IMR-90 (cell line): ENCODE results near the gene DERL3. TPM values are rescaled to one million over a fixed set of nuclear protein-coding genes. Genes with fewer than 3 reads are reported as not detected.

ENCODE experiments used
- ATAC-seq: fragments of 200-7000 bp; cut with Tn5 transposase; 2 replicates; pipeline ENCODE4 v1.9.1; 2020; ENCODE audit warnings: low read depth, mild to moderate bottlenecking, moderate library complexity
- BruUV-seq: library from RNA; stranded (reverse); fragments of 400-500 nt; replicated peaks from 2 replicates; lab custom pipeline; 2021; lab: Mats Ljungman, UMichigan
- CTCF ChIA-PET: fragments of 300-600 bp; formaldehyde crosslinking; extraction: SDS; loops from one replicate; lab custom pipeline; 2021; ENCODE audit warnings: antibody characterized with exemption; lab: Yijun Ruan, JAX
- POLR2A ChIA-PET: fragments of 300-600 bp; sonication (Branson Sonifier 250); formaldehyde crosslinking; loops from one replicate; lab custom pipeline; 2022; ENCODE audit warnings: antibody characterized with exemption; ENCODE audit not compliant: unreplicated experiment; lab: Charles Lee
- DNase-seq: peaks from one replicate; pipeline ENCODE4 v3.0.0; 2013
- H2AFZ ChIP-seq: replicated peaks from 2 replicates; pipeline ENCODE3; 2013; ENCODE audit warnings: low read length, mild to moderate bottlenecking; ENCODE audit not compliant: poor library complexity
- H2AK5ac ChIP-seq: 2 replicates; pipeline ENCODE4 v1.6.1; 2013; ENCODE audit warnings: low read depth, low read length, inconsistent platforms
- H2AK9ac ChIP-seq: replicated peaks from 2 replicates; pipeline ENCODE3; 2013; ENCODE audit warnings: mild to moderate bottlenecking, low read depth, low read length, moderate library complexity; ENCODE audit not compliant: poor library complexity
- H2BK120ac ChIP-seq: 2 replicates; pipeline ENCODE4 v1.6.1; 2013; ENCODE audit warnings: low read depth, low read length, inconsistent platforms
- H2BK15ac ChIP-seq: 3 replicates; pipeline ENCODE4 v1.6.1; 2013; ENCODE audit warnings: low read depth, low read length, inconsistent platforms
- H2BK20ac ChIP-seq: 2 replicates; pipeline ENCODE4 v1.6.1; 2013; ENCODE audit warnings: low read depth, mild to moderate bottlenecking, inconsistent platforms, low read length, moderate library complexity
- H2BK5ac ChIP-seq: 2 replicates; pipeline ENCODE4 v1.6.1; 2013; ENCODE audit warnings: mild to moderate bottlenecking, low read depth, low read length, inconsistent platforms; ENCODE audit not compliant: poor library complexity, severe bottlenecking
- H3K14ac ChIP-seq: replicated peaks from 2 replicates; pipeline ENCODE4 v1.6.1; 2013; ENCODE audit warnings: low read depth, low read length, inconsistent platforms
- H3K18ac ChIP-seq: 2 replicates; pipeline ENCODE4 v1.6.1; 2013; ENCODE audit warnings: low read depth, low read length, control low read depth
- H3K23ac ChIP-seq: 2 replicates; pipeline ENCODE4 v1.6.1; 2013; ENCODE audit warnings: low read depth, low read length, inconsistent platforms
- H3K27ac ChIP-seq: 2 replicates; pipeline ENCODE4 v1.5.1; 2013; ENCODE audit warnings: mild to moderate bottlenecking, control low read depth, low read length; ENCODE audit not compliant: insufficient read depth
- H3K27me3 ChIP-seq: 2 replicates; pipeline ENCODE4 v1.6.1; 2013; ENCODE audit warnings: low read length; ENCODE audit not compliant: control insufficient read depth, insufficient read depth
- H3K36me3 ChIP-seq: 2 replicates; pipeline ENCODE4 v1.6.1; 2013; ENCODE audit warnings: low read length, mixed read lengths; ENCODE audit not compliant: control insufficient read depth, insufficient read depth
- H3K4ac ChIP-seq: 2 replicates; pipeline ENCODE4 v1.6.1; 2013; ENCODE audit warnings: low read depth, low read length, inconsistent platforms
- H3K4me1 ChIP-seq: 2 replicates; pipeline ENCODE4 v1.6.1; 2013; ENCODE audit warnings: low read length, mixed read lengths; ENCODE audit not compliant: control insufficient read depth, insufficient read depth
- H3K4me2 ChIP-seq: 2 replicates; pipeline ENCODE4 v1.6.1; 2013; ENCODE audit warnings: low read depth, mild to moderate bottlenecking, control low read depth, low read length, moderate library complexity
- H3K4me3 ChIP-seq: 2 replicates; pipeline ENCODE4 v1.5.1; 2013; ENCODE audit warnings: low read depth, mild to moderate bottlenecking, control low read depth, low read length, moderate library complexity; ENCODE audit not compliant: insufficient read depth
- H3K56ac ChIP-seq: 2 replicates; pipeline ENCODE4 v1.6.1; 2013; ENCODE audit warnings: low read length, inconsistent platforms; ENCODE audit not compliant: insufficient read depth; ENCODE audit errors: extremely low read depth
- H3K79me1 ChIP-seq, 2 experiments: 2 replicates each; pipeline ENCODE4 v1.6.1; 2013; ENCODE audit warnings: low read length in 2 of 2, inconsistent platforms in 1 of 2, low read depth in 1 of 2
- H3K9ac ChIP-seq: 2 replicates; pipeline ENCODE4 v1.6.1; 2013; ENCODE audit warnings: low read depth, low read length, control low read depth
- H3K9me1 ChIP-seq: 2 replicates; pipeline ENCODE4 v1.6.1; 2013; ENCODE audit warnings: low read length, inconsistent platforms; ENCODE audit not compliant: insufficient read depth
- H3K9me3 ChIP-seq: 2 replicates; pipeline ENCODE4 v1.6.1; 2013; ENCODE audit warnings: low read length; ENCODE audit not compliant: control insufficient read depth, insufficient read depth
- H4K20me1 ChIP-seq: 2 replicates; pipeline ENCODE4 v1.6.1; 2013; ENCODE audit warnings: low read length, inconsistent platforms; ENCODE audit not compliant: insufficient read depth
- H4K5ac ChIP-seq: 2 replicates; pipeline ENCODE4 v1.6.1; 2013; ENCODE audit warnings: mild to moderate bottlenecking, low read depth, low read length, control low read depth
- H4K8ac ChIP-seq, 2 experiments: 2 replicates each; pipeline ENCODE4 v1.6.1; 2013; ENCODE audit warnings: low read depth in 2 of 2, low read length in 2 of 2, control low read depth in 1 of 2, inconsistent platforms in 1 of 2
- H4K91ac ChIP-seq: 2 replicates; pipeline ENCODE4 v1.6.1; 2013; ENCODE audit warnings: low read depth, low read length, inconsistent platforms; ENCODE audit not compliant: insufficient read depth
- CEBPB ChIP-seq: IDR thresholded peaks from 2 replicates; pipeline ENCODE4 v1.6.1; 2012; ENCODE audit warnings: low read depth, low read length, improper control_type of control experiment
- CHD1 ChIP-seq: IDR thresholded peaks from 2 replicates; pipeline ENCODE4 v1.6.1; 2012; ENCODE audit warnings: low read depth, low read length, improper control_type of control experiment
- FOS ChIP-seq: fragments of 150-350 bp; IDR thresholded peaks from 2 replicates; pipeline ENCODE4 v1.6.1; 2016; ENCODE audit warnings: low read depth, low read length
- MAFK ChIP-seq: IDR thresholded peaks from 2 replicates; pipeline ENCODE4 v1.6.1; 2012; ENCODE audit warnings: low read depth, low read length, improper control_type of control experiment
- MAZ ChIP-seq: IDR thresholded peaks from 2 replicates; pipeline ENCODE4 v1.6.1; 2012; ENCODE audit warnings: low read depth, mild to moderate bottlenecking, low read length, improper control_type of control experiment, moderate library complexity, borderline replicate concordance
- NFE2L2 ChIP-seq: fragments of 150-350 bp; IDR thresholded peaks from 2 replicates; pipeline ENCODE4 v1.6.1; 2016; ENCODE audit warnings: low read depth, mild to moderate bottlenecking, low read length
- POLR2A ChIP-seq: IDR thresholded peaks from 2 replicates; pipeline ENCODE4 v1.6.1; 2012; ENCODE audit warnings: mild to moderate bottlenecking, low read depth, low read length
- RAD21 ChIP-seq: IDR thresholded peaks from 2 replicates; pipeline ENCODE4 v1.6.1; 2012; ENCODE audit warnings: low read length, improper control_type of control experiment
- RCOR1 ChIP-seq: IDR thresholded peaks from 2 replicates; pipeline ENCODE4 v1.6.1; 2012; ENCODE audit warnings: mild to moderate bottlenecking, low read length, improper control_type of control experiment; ENCODE audit not compliant: insufficient replicate concordance
- RFX5 ChIP-seq: IDR thresholded peaks from 2 replicates; pipeline ENCODE4 v1.8.0; 2012; ENCODE audit warnings: low read depth, mild to moderate bottlenecking, low read length, moderate library complexity
- SMC3 ChIP-seq: fragments of 150-350 bp; IDR thresholded peaks from 2 replicates; pipeline ENCODE4 v1.6.1; 2016; ENCODE audit warnings: low read depth, mild to moderate bottlenecking, antibody characterized with exemption, low read length, moderate library complexity
- WGBS, 2 experiments: methylation state at CpG; one replicate each; pipeline versions ENCODE4 v1.1.5 to v1.1.7; 2013; ENCODE audit warnings: missing lambda C conversion rate in 2 of 2; ENCODE audit not compliant: insufficient read length in 1 of 2; ENCODE audit errors: extremely low coverage in 2 of 2; 5-methylcytosine and 5-hydroxymethylcytosine counted together
- dilution Hi-C: fragments of 300-500 bp; cut with HindIII; formaldehyde crosslinking; loops from one replicate; pipeline ENCODE4 v1.14.3; 2018; ENCODE audit warnings: low sequenced_read_pairs; ENCODE audit not compliant: unreplicated experiment
- in situ Hi-C: fragments of 300-500 bp; cut with MboI; formaldehyde crosslinking; loops from 3 replicates; pipeline ENCODE4 v1.14.3; 2019; ENCODE audit warnings: low sequenced_read_pairs, inconsistent platforms, mixed read lengths
- intact Hi-C: fragments of 100-400 bp; cut with micrococcal nuclease; formaldehyde crosslinking; loops from 2 replicates; pipeline ENCODE4 v1.10.0; 2022
- polyA plus RNA-seq, 3 experiments: library from polyadenylated mRNA; depleted of rRNA; stranded (reverse); fragments of >200 nt; gene quantifications; 2 replicates each; pipeline ENCODE4 v1.2.3, GENCODE V29; 2012; ENCODE audit warnings: low replicate concordance in 1 of 3
- total RNA-seq: library from RNA; depleted of rRNA; stranded (reverse); fragments of >200 nt; gene quantifications from 2 replicates; pipeline ENCODE4 v1.2.3, GENCODE V29; 2012
- TF ChIP-seq, protein P1 (sequence below): conservative IDR thresholded peaks from 2 replicates; pipeline ENCODE4 v1.5.1; 2012; ENCODE audit warnings: mild to moderate bottlenecking, low read depth, low read length, improper control_type of control experiment
- TF ChIP-seq, protein P2 (sequence below): fragments of 150-350 bp; IDR thresholded peaks from 2 replicates; pipeline ENCODE4 v1.6.1; 2017; ENCODE audit warnings: mild to moderate bottlenecking, antibody characterized with exemption, low read length, low read depth
- TF ChIP-seq, protein P3 (sequence below): fragments of 150-350 bp; IDR thresholded peaks from 2 replicates; pipeline ENCODE4 v1.6.1; 2016; ENCODE audit warnings: low read depth, mild to moderate bottlenecking, low read length, moderate library complexity, borderline replicate concordance

DERL3 gene
- total and polyA plus RNA-seq, 2 of the 4 experiments (the other 2 are of a cell fraction) = 0.18 to 0.62 TPM

DNA sequence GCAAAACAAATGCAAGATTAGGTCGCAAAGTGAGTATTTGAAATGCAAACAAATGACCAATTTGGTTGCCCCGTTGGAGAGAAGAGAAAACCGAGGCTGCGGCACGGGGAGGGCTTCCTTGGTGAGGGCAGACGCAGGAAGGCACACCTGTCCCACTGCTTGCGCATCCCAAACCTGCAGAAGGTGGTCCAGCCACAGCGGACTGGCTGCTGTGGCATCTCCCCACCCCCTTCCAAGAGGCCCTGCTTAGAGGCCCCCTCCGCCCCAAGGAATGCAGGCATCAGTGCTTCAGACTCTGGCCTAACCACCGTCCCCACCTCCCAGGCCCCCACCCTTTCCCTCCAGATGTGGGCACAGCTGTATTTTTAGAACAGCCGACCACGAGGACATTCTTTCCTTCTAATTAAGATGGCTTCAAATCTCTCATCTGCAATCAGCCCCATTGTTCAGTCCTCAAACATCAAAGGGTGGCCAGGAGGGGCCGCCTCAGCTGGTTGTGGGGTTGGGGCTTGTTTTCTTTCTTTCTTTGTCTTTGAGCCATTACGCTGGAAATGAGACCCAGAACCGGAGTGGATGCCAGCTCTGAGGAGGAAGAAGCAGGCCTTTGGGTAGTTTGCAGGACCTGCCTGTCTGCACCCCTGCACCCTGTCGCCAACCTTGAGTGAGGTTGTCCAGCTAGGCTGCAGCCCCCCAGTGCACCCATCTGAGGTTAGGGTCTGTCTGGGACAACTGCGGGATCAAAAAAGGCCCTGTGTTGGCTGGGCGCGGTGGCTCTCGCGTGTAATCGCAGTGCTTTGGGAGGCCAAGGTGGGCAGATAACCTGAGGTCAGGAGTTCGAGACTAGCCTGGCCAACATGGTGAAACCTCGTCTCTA lies 9.4 kb upstream of the DERL3 start:
- Histone ChIP-seq H2BK20ac (no peak overlapping the region), H3K18ac (no peak overlapping the region), H3K27me3 (no peaks in the 10 kb centered on the region), H3K56ac (no peak overlapping the region), H3K4me3 (no peak overlapping the region), H3K9me1 (no peaks in the 10 kb centered on the region), H3K79me1 (no peaks in the 10 kb centered on the region), H2AK9ac (peak overlapping the region; percentile 70), H2AK5ac (peak overlapping the region; percentile 32; the same call in 1 of the 2 replicates), H3K4ac (no peak overlapping the region), H3K36me3 (no peaks in the 10 kb centered on the region), H4K91ac (no peak overlapping the region), H4K20me1 (no peaks in the 10 kb centered on the region), H3K23ac (no peak overlapping the region), H3K9me3 (no peaks in the 10 kb centered on the region), H2AFZ (no peak overlapping the region), H3K4me2 (no peak overlapping the region), H3K14ac (no peak overlapping the region), H2BK120ac (no peak overlapping the region), H4K8ac (no peak overlapping the region), H3K27ac (no peak overlapping the region), H3K4me1 (peaks cover 19% of the 10 kb centered on the region), H2BK15ac (no peak overlapping the region), H3K9ac (no peak overlapping the region), H2BK5ac (no peak overlapping the region), H4K5ac (no peak overlapping the region)
- DNase-seq = no peak
- WGBS, 2 experiments = 75% methylated on average over 12 of the region's 24 CpGs; no CpG with 5 or more reads in 1 of the 2 experiments
- CTCF ChIA-PET = interaction anchor here (0.9 kb wide), 1 partner anchor 77 kb away, joined by 3 read pairs; no protein-coding TSS in a partner anchor
- BruUV-seq = no TSS peak
- POLR2A ChIA-PET = no interaction called here
- intact Hi-C loops (loop anchor here (5.0 kb wide), 3 partner anchors 76 to 306 kb away; partner anchors contain the start of gene MMP11), in situ Hi-C loops (loop anchor here (10.0 kb wide), 1 partner anchor 323 kb away; no protein-coding TSS in a partner anchor), dilution Hi-C loops (no loop called here)
- no peak for ATAC-seq
- TF ChIP-seq, protein P1, sequence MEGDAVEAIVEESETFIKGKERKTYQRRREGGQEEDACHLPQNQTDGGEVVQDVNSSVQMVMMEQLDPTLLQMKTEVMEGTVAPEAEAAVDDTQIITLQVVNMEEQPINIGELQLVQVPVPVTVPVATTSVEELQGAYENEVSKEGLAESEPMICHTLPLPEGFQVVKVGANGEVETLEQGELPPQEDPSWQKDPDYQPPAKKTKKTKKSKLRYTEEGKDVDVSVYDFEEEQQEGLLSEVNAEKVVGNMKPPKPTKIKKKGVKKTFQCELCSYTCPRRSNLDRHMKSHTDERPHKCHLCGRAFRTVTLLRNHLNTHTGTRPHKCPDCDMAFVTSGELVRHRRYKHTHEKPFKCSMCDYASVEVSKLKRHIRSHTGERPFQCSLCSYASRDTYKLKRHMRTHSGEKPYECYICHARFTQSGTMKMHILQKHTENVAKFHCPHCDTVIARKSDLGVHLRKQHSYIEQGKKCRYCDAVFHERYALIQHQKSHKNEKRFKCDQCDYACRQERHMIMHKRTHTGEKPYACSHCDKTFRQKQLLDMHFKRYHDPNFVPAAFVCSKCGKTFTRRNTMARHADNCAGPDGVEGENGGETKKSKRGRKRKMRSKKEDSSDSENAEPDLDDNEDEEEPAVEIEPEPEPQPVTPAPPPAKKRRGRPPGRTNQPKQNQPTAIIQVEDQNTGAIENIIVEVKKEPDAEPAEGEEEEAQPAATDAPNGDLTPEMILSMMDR = no peak
- TF ChIP-seq, protein P2, sequence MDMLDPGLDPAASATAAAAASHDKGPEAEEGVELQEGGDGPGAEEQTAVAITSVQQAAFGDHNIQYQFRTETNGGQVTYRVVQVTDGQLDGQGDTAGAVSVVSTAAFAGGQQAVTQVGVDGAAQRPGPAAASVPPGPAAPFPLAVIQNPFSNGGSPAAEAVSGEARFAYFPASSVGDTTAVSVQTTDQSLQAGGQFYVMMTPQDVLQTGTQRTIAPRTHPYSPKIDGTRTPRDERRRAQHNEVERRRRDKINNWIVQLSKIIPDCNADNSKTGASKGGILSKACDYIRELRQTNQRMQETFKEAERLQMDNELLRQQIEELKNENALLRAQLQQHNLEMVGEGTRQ = no peak
- TF ChIP-seq MAFK = no peak
- TF ChIP-seq RAD21 = no peak
- no peak for TF ChIP-seq NFE2L2
- no peak for TF ChIP-seq CHD1
- TF ChIP-seq FOS = no peak
- no peak for TF ChIP-seq MAZ
- no peak for TF ChIP-seq SMC3
- TF ChIP-seq CEBPB = no peak
- TF ChIP-seq RCOR1 = no peak
- TF ChIP-seq, protein P3, sequence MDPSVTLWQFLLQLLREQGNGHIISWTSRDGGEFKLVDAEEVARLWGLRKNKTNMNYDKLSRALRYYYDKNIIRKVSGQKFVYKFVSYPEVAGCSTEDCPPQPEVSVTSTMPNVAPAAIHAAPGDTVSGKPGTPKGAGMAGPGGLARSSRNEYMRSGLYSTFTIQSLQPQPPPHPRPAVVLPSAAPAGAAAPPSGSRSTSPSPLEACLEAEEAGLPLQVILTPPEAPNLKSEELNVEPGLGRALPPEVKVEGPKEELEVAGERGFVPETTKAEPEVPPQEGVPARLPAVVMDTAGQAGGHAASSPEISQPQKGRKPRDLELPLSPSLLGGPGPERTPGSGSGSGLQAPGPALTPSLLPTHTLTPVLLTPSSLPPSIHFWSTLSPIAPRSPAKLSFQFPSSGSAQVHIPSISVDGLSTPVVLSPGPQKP = no peak
- TF ChIP-seq POLR2A = no peak
- no peak for TF ChIP-seq RFX5
